ENCODE measurements around the gene FAM161B.
"Not testable (repeated sequence)": the region's sequence is repeated elsewhere in the genome, so short reads cannot be mapped to it uniquely, and the experiment has no call there.

FAM161B gene

DNA sequence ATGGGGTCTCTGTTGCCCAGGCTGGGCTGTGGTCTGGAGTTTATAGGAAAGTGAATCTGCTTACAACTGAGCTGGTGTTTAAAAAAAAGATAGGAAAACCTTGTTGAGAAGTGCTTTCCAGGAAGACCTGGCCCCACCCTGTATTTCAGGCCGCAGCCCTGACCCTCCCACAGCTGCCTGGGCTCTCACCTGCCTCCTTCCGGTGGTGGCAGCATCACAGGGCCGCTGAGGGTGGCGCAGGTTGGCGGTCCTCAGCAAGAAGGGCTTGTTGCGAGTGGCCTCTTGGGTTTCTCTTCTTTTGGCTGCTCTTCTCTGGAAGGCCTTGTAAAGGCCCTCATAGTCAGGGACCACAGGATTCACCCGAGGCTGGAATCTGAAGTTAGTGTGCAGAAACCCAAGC, 7.7 kb downstream of the FAM161B start:
- no peak for DNase-seq

DNA sequence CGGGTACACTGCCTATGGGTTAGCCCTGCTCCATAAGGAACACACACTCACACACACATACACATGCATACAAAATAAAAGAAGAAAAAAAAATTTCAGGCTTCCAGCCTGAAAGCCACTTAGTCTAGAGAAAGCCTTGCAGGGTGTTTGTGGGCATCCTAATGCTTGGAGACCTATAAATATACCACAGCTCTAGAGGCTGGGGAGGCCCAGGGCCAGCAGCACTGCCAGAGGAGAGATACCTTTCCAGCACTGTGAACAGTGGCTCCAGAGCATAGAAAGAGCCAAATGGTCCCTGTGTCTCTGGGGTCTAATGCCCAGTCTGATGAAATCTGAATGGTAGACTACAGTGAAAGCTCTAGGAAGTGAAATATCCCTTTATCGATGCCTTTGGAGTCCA, 12.9 kb downstream of the FAM161B start:
- DNase-seq: no peak

DNA sequence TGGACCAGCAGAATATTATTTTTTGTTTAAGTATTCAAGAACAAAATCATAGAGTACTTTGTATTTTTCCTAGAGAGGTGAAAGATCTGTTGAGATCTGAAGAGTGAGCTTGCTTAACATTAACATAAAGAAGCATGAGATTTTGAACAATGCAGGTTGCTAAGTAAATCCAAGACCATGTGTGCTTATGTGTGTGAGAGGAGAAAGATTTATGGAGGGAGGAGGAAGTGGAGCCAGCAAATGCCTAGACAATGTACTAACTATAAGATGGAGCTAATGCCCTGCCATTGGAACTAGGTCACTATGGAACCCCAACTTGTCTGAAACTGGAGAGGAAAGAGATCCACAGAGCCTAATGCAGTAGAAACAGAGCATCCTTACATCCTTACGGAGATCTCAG, 13.3 kb downstream of the FAM161B start:
- DNase-seq: no peak

DNA sequence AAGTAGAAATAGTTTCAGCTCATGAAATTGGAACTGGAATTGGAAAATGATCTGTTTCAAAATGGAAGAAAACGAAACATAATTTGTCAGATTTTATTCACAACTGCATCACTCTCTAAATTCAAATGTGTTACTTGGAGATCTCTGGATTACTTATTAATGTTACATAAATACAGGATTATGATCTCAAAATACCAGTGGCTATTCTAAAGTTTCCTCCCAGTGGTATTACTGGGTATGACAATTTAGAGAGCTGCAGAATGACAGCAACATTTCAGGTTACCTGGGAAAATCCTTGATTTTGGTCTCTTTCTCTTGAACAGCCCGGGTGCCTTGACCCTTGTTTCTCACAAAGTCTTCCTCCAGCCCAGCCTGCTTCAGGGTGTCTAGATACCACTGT, 14.2 kb downstream of the FAM161B start:
- no peak for DNase-seq

DNA sequence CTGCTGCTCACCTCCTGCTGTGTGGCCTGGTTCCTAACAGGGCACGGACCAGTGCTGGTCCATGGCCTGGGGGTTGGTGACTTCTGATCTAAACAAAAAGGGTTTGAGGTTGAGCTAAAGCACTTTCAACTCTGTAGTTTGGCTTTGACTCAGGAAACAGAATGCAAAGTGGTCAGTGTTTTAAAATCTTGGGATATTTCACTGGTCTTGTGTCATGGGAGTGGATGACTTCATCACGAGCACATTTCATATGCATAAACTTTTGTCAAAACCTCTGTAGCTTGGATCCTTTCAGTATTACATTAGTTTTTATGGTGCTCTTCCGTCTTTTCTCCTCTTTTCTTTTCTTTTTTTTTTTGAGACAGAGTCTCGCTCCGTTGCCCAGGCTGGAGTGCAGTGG, 25.6 kb downstream of the FAM161B start:
- DNase-seq: no peak

DNA sequence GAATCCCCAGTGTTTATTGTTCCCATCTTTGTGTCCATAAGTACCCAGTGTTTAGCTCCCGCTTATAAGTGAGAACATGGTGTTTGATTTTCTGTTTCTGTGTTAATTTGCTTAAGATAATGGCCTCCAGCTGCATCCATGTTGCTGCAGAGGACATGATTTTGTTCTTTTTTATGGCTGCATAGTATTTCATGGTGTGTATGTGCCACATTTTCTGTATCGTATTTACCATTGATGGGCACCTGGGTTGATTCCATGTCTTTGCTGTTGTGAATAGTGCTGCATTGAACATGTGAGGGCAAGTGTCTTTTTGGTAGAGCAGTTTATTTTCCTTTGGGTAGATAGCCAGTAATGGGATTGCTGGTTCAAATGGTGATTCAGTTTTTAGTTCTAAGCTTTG, 30.4 kb downstream of the FAM161B start:
- not testable (repeated sequence) for DNase-seq

DNA sequence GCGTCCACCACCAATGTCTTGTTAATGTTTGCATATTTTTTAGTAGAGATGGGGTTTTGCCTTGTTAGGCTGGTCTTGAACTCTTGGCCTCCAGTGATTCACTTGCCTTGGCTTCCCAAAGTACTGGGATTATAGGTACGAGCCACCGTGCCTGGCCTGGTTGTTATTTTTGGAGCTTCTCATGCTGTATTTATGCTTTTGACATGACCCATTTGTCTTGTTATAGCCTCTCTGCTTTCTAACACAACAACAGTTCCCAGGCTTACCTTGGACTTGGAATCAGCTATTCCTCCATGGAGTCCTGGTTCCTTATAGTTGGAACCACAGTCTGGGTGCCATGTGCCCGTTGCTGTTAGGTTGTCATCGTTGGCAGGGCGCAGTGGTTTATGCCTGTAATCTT, 33.6 kb downstream of the FAM161B start:
- no peak for DNase-seq

DNA sequence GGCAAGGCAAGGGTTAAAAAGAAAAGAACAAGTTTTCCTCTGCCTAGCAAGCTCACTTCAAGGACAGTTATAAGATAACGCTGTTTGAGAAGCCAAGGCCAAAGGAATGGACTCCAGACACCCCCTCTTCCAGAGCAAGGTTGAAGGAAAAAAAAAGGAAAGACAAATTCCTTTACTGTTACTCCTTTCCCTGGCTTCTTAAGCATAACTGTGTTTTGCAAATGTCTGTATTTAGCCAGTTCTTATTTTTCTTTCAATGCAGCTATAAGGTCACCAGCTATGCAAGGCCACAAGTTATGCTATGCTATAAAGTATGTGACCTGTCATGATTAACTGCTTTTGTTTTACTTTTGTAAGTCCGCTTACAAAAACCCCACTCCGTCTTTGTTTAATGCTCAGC, 36.6 kb downstream of the FAM161B start:
- DNase-seq: no peak

DNA sequence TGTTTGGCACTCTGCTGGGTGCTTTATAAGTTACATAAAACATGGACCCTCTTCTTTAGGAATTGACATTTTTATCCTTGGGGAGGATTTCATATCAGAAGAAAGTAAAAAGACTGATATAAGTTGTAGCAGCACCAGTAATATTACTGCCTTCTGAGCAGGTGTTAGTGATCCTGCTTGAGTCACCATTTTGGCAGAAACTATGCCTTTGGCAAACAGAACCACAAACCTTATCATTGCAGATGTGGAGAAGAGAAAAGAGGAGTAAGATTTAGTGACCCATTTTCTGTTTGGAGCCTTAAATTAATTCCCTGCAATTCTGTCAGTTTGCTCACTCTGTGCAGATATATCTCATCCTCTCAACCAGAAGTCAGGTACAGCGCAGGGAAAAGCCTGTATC, 40.2 kb downstream of the FAM161B start:
- no peak for DNase-seq

DNA sequence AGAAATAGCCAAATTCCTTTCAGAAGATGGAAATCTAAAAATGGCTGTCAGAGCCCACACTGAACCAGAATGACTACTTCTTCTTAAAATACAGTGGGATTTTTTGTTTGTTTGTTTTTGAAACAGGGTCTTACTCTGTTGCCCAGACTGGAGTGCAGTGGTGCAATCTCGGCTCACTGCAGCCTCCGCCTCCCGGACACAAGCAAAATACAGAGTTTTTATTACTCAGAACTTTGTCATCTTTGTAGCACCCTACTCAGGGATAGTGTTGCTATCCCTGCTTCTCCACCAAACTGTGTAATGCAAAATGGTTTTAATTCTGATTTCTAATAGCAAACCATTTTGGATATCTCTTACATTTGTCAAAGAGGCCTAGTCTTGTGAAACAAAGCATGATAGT, 46.9 kb downstream of the FAM161B start:
- DNase-seq: no peak

DNA sequence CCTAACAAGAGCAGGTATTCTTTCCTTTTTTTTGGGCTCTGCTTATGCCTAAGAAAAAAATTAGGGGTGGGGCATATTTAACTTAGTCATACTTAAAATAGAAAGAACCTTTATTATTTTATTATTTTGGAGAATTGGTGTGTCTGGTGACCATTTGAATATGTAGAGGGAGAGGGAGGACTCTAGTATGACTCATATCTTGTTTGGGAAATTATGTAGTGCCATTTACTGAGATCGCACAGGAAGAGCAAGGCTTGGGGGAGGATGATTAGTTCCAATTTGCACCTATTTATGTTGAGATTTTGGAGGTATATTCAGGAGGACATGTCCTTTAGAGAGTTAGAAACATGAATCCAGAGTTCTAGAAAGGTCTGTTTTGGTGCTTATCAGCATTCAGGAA, 53.4 kb downstream of the FAM161B start:
- DNase-seq: no peak

DNA sequence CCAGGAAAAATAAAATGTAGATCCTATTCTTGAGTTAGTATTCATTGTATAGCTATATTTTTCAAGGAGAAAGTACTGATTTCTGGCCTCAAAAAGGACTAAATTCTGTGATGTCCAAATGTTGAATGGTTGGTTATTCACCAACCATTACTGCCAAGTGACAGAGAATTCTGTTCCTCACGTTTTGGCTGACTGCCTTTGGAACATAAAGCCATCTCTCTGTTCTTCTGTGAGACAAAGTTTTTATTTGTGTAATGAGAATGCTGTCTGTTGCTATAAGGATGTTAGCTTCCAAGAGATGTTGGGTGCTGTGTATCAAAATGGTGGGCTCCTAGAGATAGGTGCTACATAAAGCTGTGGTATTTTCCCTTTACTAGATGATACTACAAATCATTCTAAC, 54.0 kb downstream of the FAM161B start:
- DNase-seq: no peak

DNA sequence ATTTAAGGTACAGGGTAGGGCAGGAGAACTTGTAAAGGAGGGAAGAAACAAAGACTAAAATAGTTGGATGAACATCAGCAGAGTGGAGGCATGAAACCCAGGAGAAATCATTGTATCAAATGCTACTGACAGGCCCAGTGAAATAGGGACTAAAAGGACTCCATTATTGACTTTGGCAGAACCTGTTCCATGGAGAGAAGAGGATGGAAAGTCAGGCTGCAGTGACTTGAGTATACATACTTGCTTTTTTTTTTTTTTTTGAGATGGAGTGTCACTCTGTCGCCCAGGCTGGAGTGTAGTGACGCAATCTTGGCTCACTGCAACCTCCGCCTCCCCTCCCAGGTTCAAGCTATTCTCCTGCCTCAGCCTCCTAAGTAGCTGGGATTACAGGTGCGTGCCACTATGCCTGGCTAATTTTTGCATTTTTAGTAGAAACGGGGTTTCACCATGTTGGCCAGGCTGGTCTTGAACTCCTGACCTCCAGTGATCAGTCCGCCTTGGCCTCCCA, 55.7 kb downstream of the FAM161B start:
- DNase-seq: not testable (repeated sequence)

DNA sequence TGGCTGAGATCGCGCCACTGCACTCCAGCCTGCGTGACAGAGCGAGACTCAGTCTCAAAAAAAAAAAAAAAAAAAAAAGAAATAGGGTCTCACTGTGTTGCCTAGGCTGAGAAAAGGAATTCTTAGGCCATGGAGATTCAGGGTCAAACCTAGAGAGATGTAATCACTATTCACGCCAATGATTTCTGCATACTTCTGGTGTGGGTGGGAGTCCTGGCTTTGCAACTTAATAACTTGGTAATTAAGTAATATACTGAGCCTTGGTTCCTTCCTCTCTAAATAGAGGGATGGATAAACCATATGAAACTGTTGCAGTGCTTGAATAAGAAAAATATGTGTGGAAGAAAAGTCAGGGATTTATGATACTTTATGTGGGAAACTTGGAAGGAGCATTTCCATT, 60.5 kb downstream of the FAM161B start:
- DNase-seq: no peak

DNA sequence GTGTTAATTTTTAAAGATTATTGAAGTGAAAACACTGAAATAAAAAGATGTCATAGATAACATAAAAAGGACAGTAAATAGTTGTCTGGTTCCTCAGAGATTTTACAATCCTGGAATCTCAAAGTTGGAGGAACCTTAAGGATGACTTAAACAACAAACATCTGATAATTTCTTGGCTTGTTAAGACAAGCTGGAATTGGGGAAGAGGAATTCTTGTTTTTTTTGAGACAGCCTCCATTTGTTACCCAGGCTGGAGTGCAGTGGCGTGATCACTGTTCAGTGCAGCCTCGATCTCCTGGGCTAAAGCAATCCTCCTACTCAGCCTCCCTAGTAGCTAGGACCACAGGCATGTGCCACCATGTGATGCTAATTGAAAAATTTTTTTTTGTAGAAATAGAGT, 60.9 kb downstream of the FAM161B start:
- no peak for DNase-seq

DNA sequence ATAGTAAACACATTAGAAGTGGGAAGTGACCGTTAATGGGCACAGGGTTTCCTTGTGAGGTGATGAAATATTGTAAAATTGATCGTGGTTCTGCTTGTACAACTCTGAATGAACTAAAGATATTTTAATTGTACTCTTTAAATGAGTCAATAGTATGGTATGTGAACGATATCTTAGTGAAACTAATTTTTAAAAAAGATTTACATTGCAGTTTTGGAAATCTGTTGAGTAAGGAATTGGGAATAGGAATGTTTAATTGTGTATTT, 61.5 kb downstream of the FAM161B start:
- DNase-seq: no peak

DNA sequence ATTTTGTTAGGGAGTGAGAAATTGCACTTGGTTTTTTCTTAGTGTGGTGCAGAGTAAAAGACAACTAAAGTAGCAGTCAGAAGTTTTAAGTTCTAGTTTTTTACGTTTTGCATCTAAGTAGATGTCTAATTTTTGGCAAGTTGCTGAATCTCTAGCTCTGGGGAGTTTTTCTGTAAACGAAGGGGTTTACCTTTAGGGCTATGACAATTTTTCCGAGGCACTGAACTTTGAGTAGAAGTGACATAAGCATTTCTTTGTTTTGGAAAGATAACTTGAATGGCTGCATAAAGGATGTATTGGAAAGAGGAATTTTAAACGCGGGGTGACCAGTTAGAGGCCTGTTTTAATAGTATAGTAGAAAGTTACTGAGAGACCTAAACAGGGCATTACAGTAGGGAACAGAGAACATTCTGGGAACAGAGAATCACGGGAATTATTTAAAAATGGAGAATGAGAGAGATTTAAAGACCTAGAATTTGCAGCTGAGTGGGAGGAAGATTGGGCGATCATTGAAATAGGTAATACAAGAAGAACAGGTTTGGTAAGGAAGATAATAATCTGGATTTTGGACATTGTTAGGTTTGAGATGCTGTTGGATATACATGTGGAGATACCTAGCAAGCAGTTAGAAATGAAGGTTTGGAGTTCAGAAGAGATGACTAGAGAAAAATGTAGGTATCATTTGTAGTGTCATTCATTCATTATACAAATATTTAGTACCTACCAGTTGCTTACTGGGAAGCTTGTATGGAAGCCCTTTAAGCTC, 62.0 kb downstream of the FAM161B start:
- DNase-seq: no peak

DNA sequence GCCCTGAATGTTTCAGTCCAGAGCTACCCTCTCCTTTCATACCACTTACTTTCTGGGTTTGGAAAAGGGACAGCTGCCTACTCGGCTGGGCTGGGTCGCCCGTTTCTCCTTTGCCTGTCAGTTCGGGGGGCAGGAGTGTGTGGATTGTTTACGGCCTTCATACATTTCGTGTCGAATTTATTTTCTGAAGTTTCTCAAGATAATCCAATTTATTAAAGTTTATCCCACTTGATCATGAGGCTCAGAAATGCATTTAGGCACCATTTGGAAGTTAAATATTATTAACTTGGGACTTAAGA, 62.6 kb downstream of the FAM161B start:
- no peak for DNase-seq

DNA sequence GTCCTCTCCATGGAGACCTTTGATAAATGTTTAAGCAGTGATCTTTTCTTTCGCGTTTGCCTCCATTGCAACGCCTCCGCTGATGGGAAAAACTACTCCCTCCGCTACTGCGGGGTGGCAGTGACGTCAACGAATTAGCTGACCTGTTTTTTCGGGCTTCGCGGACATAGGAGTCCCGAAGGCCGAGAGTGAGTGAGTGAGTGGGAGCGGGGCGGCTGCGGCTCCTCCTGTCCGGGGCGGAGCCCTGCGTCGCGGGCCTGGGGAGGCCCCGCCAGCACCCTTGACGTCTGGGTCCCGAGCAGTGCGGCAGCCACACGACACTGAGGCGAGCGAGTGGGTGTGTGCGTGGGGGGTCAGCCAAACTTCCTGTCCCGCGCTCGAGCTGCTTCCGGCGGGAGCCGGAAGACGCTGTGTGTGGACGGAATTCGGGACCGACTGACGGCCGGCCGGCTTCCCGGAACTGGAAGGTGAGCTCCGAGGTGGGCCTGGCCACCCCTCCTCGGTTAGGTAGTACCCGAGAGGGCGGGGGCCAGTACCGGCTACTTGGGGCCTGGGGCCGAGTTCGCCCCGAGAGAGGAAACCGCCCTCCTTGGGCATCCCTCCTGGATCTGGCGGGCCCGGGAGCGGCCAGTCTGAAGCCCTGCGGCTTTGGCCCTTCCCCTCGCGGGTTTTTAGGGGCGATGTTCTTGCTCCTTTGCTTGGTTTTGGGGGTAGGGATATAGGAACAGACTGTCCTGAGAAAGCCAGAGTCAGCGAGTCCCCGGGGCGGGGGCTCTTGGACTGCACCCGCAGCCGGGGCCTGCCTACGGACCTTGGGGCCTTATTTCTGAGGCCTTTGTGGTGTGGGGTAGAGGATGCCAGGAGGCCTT, 63.2 kb downstream of the FAM161B start, which contains the start of gene ZNF410:
TSS of gene ZNF410 (plus strand) at position 411 of the 869 bp plus-strand sequence. CDS start 5,317 bp downstream, outside the sequence.
- peak; percentile 91 for DNase-seq

DNA sequence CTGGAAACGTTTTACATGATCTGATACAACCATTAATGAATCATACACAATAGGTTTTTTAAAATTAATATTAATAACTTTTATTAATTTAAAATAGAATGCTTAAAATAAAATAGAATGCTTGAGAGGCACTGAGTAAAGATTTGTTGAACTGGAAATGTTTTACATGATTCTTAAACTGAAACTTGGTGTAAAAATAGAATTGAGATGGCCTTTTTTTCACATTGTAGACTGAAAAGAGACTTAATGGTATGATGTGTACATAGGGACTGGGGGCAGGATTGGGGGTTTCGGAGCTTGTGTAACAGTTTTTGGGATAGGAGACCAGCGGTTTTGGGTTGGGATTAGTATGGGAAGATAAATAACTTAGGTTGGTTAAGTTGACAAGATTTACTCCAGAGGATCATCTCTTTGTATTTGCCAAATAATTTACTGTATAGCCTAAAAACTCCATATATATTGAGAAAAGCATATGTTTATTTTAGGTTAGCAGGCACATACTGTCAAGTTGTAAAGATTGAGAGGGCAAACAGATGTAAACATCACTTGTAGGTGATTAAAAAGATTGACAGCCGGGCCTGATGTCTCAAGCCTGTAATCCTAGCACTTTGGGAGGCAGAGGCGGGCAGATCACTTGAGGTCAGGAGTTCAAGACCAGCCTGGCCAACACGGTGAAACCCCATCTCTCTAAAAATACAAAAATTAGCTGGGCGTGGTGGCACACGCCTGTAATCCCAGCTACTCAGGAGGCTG, 65.3 kb downstream of the FAM161B start:
- no peak for DNase-seq

Measured in NCI-H2107 (cell line).